HepG2 (cell line): ENCODE results near the gene SLC41A3. TPM values are rescaled to one million over a fixed set of nuclear protein-coding genes. Genes with fewer than 3 reads are reported as not detected.

Experiments used
- BRF2 ChIP-seq: sonication (generic); formaldehyde crosslinking; IDR thresholded peaks from 2 replicates; pipeline ENCODE4 v1.8.1; 2022; ENCODE audit warnings: mild to moderate bottlenecking, missing genetic modification reagents
- CHD4 ChIP-seq: fragments of 200-600 bp; sonication (generic); IDR thresholded peaks from 2 replicates; pipeline ENCODE4 v1.7.0; 2017; ENCODE audit warnings: mild to moderate bottlenecking, low read length, borderline replicate concordance
- CSRNP1 ChIP-seq: sonication (generic); formaldehyde crosslinking; IDR thresholded peaks from 2 replicates; pipeline ENCODE4 v1.8.1; 2023; ENCODE audit warnings: mild to moderate bottlenecking, missing genetic modification reagents
- DR1 ChIP-seq: sonication (generic); formaldehyde crosslinking; IDR thresholded peaks from 2 replicates; pipeline ENCODE4 v1.8.0; 2021; ENCODE audit warnings: mild to moderate bottlenecking, missing genetic modification reagents, inconsistent platforms
- ERF ChIP-seq: IDR thresholded peaks from 2 replicates; pipeline ENCODE4 v1.6.1; 2018; ENCODE audit warnings: missing biosample characterization, missing genetic modification reagents
- GMEB2 ChIP-seq: IDR thresholded peaks from 2 replicates; pipeline ENCODE4 v1.6.1; 2016; ENCODE audit warnings: missing biosample characterization, missing genetic modification reagents, low read depth
- KDM3A ChIP-seq: IDR thresholded peaks from 2 replicates; pipeline ENCODE4 v1.6.1; 2018; ENCODE audit warnings: low read depth, missing compliant biosample characterization
- KDM5B ChIP-seq: sonication (generic); formaldehyde crosslinking; IDR thresholded peaks from 2 replicates; pipeline ENCODE4 v1.4.0; 2020; ENCODE audit warnings: missing genetic modification reagents, mild to moderate bottlenecking, borderline replicate concordance
- MXD1 ChIP-seq: sonication (generic); formaldehyde crosslinking; IDR thresholded peaks from 2 replicates; pipeline ENCODE4 v1.4.0; 2020; ENCODE audit warnings: mild to moderate bottlenecking, missing genetic modification reagents
- PAWR ChIP-seq: sonication (generic); formaldehyde crosslinking; IDR thresholded peaks from 2 replicates; pipeline ENCODE4 v1.4.0; 2020; ENCODE audit warnings: missing genetic modification reagents, mild to moderate bottlenecking, borderline replicate concordance
- PTBP1 ChIP-seq: fragments of 200-400 bp; formaldehyde crosslinking; IDR thresholded peaks from 2 replicates; pipeline ENCODE4 v1.6.1; 2018; ENCODE audit warnings: low read length, low read depth; ENCODE audit not compliant: poor library complexity, severe bottlenecking
- RAD51 ChIP-seq: fragments of 450-650 bp; IDR thresholded peaks from 2 replicates; pipeline ENCODE4 v1.6.1; 2016; ENCODE audit warnings: borderline replicate concordance
- SALL2 ChIP-seq: sonication (generic); formaldehyde crosslinking; IDR thresholded peaks from 2 replicates; pipeline ENCODE4 v1.8.1; 2023; ENCODE audit warnings: mild to moderate bottlenecking, missing genetic modification reagents, inconsistent platforms
- TCF7 ChIP-seq: sonication (generic); IDR thresholded peaks from 2 replicates; pipeline ENCODE4 v1.6.1; 2016; ENCODE audit warnings: antibody characterized with exemption, low read depth
- TERF1 ChIP-seq: sonication (generic); formaldehyde crosslinking; IDR thresholded peaks from 2 replicates; pipeline ENCODE4 v1.8.0; 2022; ENCODE audit warnings: mild to moderate bottlenecking, missing genetic modification reagents, moderate library complexity
- ZC3H4 ChIP-seq: sonication (generic); formaldehyde crosslinking; IDR thresholded peaks from 2 replicates; pipeline ENCODE4 v1.4.0; 2020; ENCODE audit warnings: missing genetic modification reagents, borderline replicate concordance
- ZEB1 ChIP-seq: IDR thresholded peaks from 2 replicates; pipeline ENCODE4 v1.6.1; 2012; ENCODE audit warnings: mild to moderate bottlenecking, low read depth, inconsistent platforms; ENCODE audit not compliant: insufficient replicate concordance
- ZFP62 ChIP-seq: sonication (generic); formaldehyde crosslinking; IDR thresholded peaks from 2 replicates; pipeline ENCODE4 v1.4.0; 2020; ENCODE audit warnings: missing genetic modification reagents
- ZNF256 ChIP-seq: sonication (generic); formaldehyde crosslinking; conservative IDR thresholded peaks from 2 replicates; pipeline ENCODE4 v1.4.0; 2020; ENCODE audit warnings: missing genetic modification reagents
- ZNF329 ChIP-seq: sonication (generic); formaldehyde crosslinking; IDR thresholded peaks from 2 replicates; pipeline ENCODE4 v1.9.0; 2021; ENCODE audit warnings: low read depth, mild to moderate bottlenecking, missing genetic modification reagents
- ZNF343 ChIP-seq: sonication (generic); formaldehyde crosslinking; IDR thresholded peaks from 2 replicates; pipeline ENCODE4 v1.4.0; 2020; ENCODE audit warnings: mild to moderate bottlenecking, missing genetic modification reagents
- ZNF546 ChIP-seq: sonication (generic); formaldehyde crosslinking; conservative IDR thresholded peaks from 2 replicates; pipeline ENCODE4 v1.8.1; 2023; ENCODE audit warnings: mild to moderate bottlenecking, missing genetic modification reagents
- ZNF569 ChIP-seq: sonication (generic); formaldehyde crosslinking; IDR thresholded peaks from 2 replicates; pipeline ENCODE4 v1.5.0; 2020; ENCODE audit warnings: mild to moderate bottlenecking, missing genetic modification reagents, moderate library complexity, borderline replicate concordance
- ZNF644 ChIP-seq: IDR thresholded peaks from 2 replicates; pipeline ENCODE4 v1.6.1; 2016; ENCODE audit warnings: low read depth
- ZNF749 ChIP-seq: sonication (generic); formaldehyde crosslinking; IDR thresholded peaks from 2 replicates; pipeline ENCODE4 v1.8.0; 2022; ENCODE audit warnings: mild to moderate bottlenecking, missing genetic modification reagents, moderate library complexity, borderline replicate concordance
- ZSCAN22 ChIP-seq: sonication (generic); formaldehyde crosslinking; IDR thresholded peaks from 2 replicates; pipeline ENCODE4 v1.4.0; 2020; ENCODE audit warnings: mild to moderate bottlenecking, missing genetic modification reagents
- polyA plus RNA-seq, 8 experiments: library from polyadenylated mRNA; depleted of rRNA in 3 of 8; stranded (reverse) in 7 of 8; unstranded in 1 of 8; fragments of >200 nt; fragmentation: Illumina TruSeq in 4 of 8; extraction: Trizol in 4 of 8; gene quantifications; 2 replicates each; pipeline versions ENCODE4 v1.2.1 to v1.2.3, GENCODE V29; 2011 to 2016; ENCODE audit warnings: low read depth in 4 of 8, missing spikeins in 1 of 8, mixed read lengths in 1 of 8; ENCODE audit not compliant: insufficient read depth in 1 of 8
- total RNA-seq, 5 experiments: library from RNA; depleted of rRNA; stranded (reverse); fragments of >200 nt; fragmentation: Illumina TruSeq; extraction: Trizol; gene quantifications; 2 replicates each; pipeline ENCODE4 v1.2.3, GENCODE V29; 2016; ENCODE audit warnings: low read depth in 1 of 5

Gene SLC41A3
- total and polyA plus RNA-seq, 2 of the 13 experiments (the other 11 are each of a cell fraction or from before 2014, with no cell fraction given): 26.0 to 71.1 TPM

- TF ChIP-seq ZC3H4 (CRISPR knock-in tag): no peak
- TF ChIP-seq SALL2 (CRISPR knock-in tag): no peak
- TF ChIP-seq ZSCAN22 (CRISPR knock-in tag): no peak
- no peak for TF ChIP-seq BRF2 (CRISPR knock-in tag)
- TF ChIP-seq ZEB1: no peak
- peak; percentile 77; the same call in 1 of the 2 replicates for TF ChIP-seq KDM5B (CRISPR knock-in tag)
- TF ChIP-seq ZNF329 (CRISPR knock-in tag): no peak
- no peak for TF ChIP-seq ERF (CRISPR knock-in tag)
- TF ChIP-seq TERF1 (CRISPR knock-in tag): no peak
- TF ChIP-seq CHD4: no peak
- peak; percentile 33; the same call in 1 of the 2 replicates for TF ChIP-seq ZNF343 (CRISPR knock-in tag)
- no peak for TF ChIP-seq ZFP62 (CRISPR knock-in tag)
- no peak for TF ChIP-seq TCF7
- no peak for TF ChIP-seq RAD51
- no peak for TF ChIP-seq ZNF644 (CRISPR knock-in tag)
- no peak for TF ChIP-seq DR1
- TF ChIP-seq PTBP1: no peak
- TF ChIP-seq GMEB2 (CRISPR knock-in tag): no peak
- TF ChIP-seq CSRNP1 (CRISPR knock-in tag): no peak
- no peak for TF ChIP-seq ZNF546 (CRISPR knock-in tag)
- no peak for TF ChIP-seq MXD1 (CRISPR knock-in tag)
- TF ChIP-seq ZNF569 (CRISPR knock-in tag): no peak
- no peak for TF ChIP-seq ZNF256 (CRISPR knock-in tag)
- no peak for TF ChIP-seq ZNF749 (CRISPR knock-in tag)
- TF ChIP-seq KDM3A (CRISPR knock-in tag): no peak
- no peak for TF ChIP-seq PAWR (CRISPR knock-in tag)
These were observed 93.5 kb downstream of the SLC41A3 start (continued) for GRCh38 chr3:125990253-125990970.
